ENCODE data around the gene DHX15.

DNA sequence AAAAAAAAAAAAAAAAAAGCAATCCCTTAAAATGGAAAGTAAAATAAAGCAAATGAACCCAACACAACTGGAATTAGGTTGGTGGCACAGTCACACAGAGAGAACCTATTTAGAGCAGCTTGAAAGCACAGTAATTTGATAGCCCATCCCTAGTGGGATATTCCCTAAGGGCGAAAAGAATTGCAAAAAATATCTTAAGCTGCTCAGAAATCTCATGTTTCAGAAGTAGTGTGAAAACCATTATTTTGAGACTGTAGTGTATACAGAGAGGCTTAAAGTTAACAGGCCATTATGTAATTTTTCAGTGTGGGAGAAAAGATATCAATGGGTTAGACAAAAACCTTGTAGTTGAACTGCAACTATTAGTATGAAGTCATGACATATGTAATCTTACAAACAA lies 40.0 kb upstream of the DHX15 start:
- TF ChIP-seq, protein P1, sequence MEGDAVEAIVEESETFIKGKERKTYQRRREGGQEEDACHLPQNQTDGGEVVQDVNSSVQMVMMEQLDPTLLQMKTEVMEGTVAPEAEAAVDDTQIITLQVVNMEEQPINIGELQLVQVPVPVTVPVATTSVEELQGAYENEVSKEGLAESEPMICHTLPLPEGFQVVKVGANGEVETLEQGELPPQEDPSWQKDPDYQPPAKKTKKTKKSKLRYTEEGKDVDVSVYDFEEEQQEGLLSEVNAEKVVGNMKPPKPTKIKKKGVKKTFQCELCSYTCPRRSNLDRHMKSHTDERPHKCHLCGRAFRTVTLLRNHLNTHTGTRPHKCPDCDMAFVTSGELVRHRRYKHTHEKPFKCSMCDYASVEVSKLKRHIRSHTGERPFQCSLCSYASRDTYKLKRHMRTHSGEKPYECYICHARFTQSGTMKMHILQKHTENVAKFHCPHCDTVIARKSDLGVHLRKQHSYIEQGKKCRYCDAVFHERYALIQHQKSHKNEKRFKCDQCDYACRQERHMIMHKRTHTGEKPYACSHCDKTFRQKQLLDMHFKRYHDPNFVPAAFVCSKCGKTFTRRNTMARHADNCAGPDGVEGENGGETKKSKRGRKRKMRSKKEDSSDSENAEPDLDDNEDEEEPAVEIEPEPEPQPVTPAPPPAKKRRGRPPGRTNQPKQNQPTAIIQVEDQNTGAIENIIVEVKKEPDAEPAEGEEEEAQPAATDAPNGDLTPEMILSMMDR (IDR thresholded peaks at IDR 0.05) = no peak
- TF ChIP-seq POLR2A (IDR thresholded peaks at IDR 0.05) = no peak
